ENCODE results near the gene PTPRE. TPM values are rescaled to one million over a fixed set of nuclear protein-coding genes. Genes with fewer than 3 reads are reported as not detected.

Gene PTPRE
- total RNA-seq, 3 donors from 2014 or later: 11.8 to 42.9 (median 25.6) TPM

DNA sequence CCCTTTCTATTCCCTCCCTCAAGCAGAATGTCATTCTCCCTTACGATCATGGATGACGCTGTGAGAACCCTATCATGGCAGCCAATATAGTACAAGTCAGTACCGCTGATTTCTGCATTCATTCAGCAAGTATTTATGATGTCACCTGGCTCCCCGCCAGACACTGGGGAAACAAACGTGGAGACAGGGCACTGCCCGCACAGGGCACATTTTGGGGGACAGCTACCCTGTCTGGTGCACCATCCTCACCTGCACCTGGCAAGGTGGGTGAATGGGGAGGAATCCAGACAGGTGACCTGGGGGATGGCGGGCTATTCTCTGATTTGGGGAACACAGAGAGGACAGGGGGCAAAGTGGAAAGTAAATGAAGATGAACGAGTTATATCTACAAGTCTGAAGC lies 190.9 kb downstream of the PTPRE start:
- Histone ChIP-seq H3K4me1 (no peaks in the 10 kb centered on the region), H3K9me3 (no peaks in the 10 kb centered on the region), H3K27ac (no peak overlapping the region), H3K4me3 (no peak overlapping the region), H3K27me3 (no peaks in the 10 kb centered on the region), H3K36me3 (no peaks in the 10 kb centered on the region)
- no peak for DNase-seq (ENCODE audit: low spot score in 2 of 2)
- intact Hi-C loops (cut with DNase I; ENCODE audit: low total_unique reads): no loop called here
- TF ChIP-seq POLR2A (IDR thresholded peaks at IDR 0.05): no peak
- TF ChIP-seq POLR2AphosphoS5 (IDR thresholded peaks at IDR 0.05): no peak
- TF ChIP-seq CTCF (IDR thresholded peaks at IDR 0.05): no peak

DNA sequence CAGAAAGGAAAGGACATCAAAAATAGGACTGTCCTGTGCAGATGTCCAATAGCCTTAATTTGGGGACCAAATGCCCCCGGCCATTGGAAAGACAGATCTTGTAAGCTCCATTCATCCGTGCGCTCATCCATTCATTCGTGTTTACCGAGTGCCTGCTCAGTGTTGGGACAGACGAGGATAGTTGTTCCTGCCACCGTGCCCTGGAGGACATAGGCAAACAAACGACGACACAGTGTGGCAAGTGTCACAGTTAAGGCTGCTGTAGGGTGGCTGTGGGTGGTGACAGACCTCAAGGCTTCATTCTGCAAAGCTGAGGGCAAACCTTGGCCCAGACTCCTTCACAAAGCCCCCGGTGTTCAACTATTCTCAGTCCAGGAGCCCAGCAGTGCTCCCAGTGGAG lies 191.7 kb downstream of the PTPRE start:
- no peak overlapping the region for H3K27ac ChIP-seq
- H3K4me3 ChIP-seq: no peak overlapping the region
- intact Hi-C loops (cut with DNase I; ENCODE audit: low total_unique reads): no loop called here
- H3K36me3 ChIP-seq: no peaks in the 10 kb centered on the region
- no peak for DNase-seq (ENCODE audit: low spot score in 2 of 2)
- no peaks in the 10 kb centered on the region for H3K27me3 ChIP-seq
- H3K9me3 ChIP-seq: no peaks in the 10 kb centered on the region
- TF ChIP-seq POLR2A (IDR thresholded peaks at IDR 0.05) (no peak), POLR2AphosphoS5 (IDR thresholded peaks at IDR 0.05) (no peak), CTCF (IDR thresholded peaks at IDR 0.05) (no peak)
- H3K4me1 ChIP-seq: no peaks in the 10 kb centered on the region

DNA sequence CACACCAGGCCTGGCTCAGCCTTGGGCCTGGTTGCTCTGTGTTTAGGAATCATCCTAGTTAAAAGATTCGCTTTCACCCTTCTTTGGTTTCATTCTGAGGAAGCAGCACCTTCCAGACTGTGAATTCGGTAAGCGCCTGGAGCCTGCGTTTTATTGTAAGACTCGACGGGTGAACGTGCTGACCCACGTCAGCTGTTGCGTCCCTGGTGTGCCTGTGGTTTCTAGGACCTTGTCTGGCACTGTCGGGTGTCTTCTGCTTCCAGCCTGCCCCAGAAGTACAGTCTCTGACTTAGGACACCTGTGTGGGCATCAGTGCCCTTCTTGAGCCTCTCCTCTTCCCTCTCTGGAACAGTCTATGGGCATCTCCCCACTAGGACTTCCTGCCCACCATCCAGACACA lies 193.0 kb downstream of the PTPRE start:
- intact Hi-C loops (cut with DNase I; ENCODE audit: low total_unique reads): no loop called here

GRCh38 chr10:128101901-128102300 lies 195.0 kb downstream of the PTPRE start:
- intact Hi-C loops (cut with DNase I; ENCODE audit: low total_unique reads): no loop called here
- no peak overlapping the region for H3K27ac ChIP-seq
- no peaks in the 10 kb centered on the region for H3K27me3 ChIP-seq
- no peak for DNase-seq (ENCODE audit: low spot score in 2 of 2)
- TF ChIP-seq POLR2AphosphoS5 (IDR thresholded peaks at IDR 0.05): no peak
- no peak overlapping the region for H3K4me3 ChIP-seq
- no peaks in the 10 kb centered on the region for H3K9me3 ChIP-seq
- H3K36me3 ChIP-seq: no peaks in the 10 kb centered on the region
- no peaks in the 10 kb centered on the region for H3K4me1 ChIP-seq

More for the DNA sequence above, 193.0 kb downstream of the PTPRE start:
- Histone ChIP-seq H3K4me1 (no peaks in the 10 kb centered on the region), H3K36me3 (no peaks in the 10 kb centered on the region), H3K27me3 (no peaks in the 10 kb centered on the region), H3K27ac (no peak overlapping the region), H3K4me3 (no peak overlapping the region), H3K9me3 (no peaks in the 10 kb centered on the region)
- no peak for TF ChIP-seq POLR2AphosphoS5 (IDR thresholded peaks at IDR 0.05)
- no peak for TF ChIP-seq POLR2A (IDR thresholded peaks at IDR 0.05)
- no peak for TF ChIP-seq CTCF (IDR thresholded peaks at IDR 0.05)
- no peak for DNase-seq (ENCODE audit: low spot score in 2 of 2)

GRCh38 chr10:128102480-128103228 lies 195.8 kb downstream of the PTPRE start:
- TF ChIP-seq POLR2AphosphoS5 (IDR thresholded peaks at IDR 0.05) (no peak), POLR2A (IDR thresholded peaks at IDR 0.05) (no peak), CTCF (IDR thresholded peaks at IDR 0.05) (no peak)
- no peak for DNase-seq (ENCODE audit: low spot score in 2 of 2)
- intact Hi-C loops (cut with DNase I; ENCODE audit: low total_unique reads): no loop called here
- Histone ChIP-seq H3K36me3 (no peaks in the 10 kb centered on the region), H3K4me1 (no peaks in the 10 kb centered on the region), H3K9me3 (no peaks in the 10 kb centered on the region), H3K27ac (no peak overlapping the region), H3K4me3 (no peak overlapping the region), H3K27me3 (no peaks in the 10 kb centered on the region)

All from breast epithelium (tissue), 4 donors.